ENCODE measurements around the gene PHF2.

Gene PHF2

DNA sequence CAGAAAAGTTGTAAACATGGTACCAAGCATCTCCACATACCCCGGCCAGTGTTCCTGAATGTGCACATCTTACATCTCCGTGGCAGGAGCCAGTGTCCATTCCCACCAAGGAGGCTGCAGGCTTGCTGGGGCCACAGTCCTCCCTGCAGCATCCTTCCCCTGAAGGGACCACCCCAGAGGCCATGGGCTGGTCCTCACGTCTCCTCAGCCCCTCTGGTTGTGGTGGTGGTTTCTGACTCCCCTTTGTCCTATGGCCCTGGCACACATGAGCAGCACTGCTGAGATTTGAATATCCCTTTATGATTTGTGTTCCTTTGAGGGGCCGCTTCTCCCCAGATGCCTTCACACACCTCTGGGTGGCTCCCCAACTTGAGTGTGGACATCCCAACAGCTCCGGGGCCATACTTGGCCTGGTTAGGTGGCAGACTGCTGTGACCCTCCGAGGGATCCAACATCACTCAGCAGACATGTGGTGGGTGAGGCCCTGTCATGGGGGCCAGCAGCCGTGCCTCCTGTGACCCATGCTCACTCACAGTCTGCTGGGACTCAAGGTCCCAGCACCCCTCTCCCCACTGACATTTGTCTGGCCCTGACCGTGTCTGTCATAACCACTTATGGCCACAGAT, 14.3 kb downstream of the PHF2 start:
- DNase-seq (ENCODE audit: low read depth): no peak
- TF ChIP-seq, protein P1, sequence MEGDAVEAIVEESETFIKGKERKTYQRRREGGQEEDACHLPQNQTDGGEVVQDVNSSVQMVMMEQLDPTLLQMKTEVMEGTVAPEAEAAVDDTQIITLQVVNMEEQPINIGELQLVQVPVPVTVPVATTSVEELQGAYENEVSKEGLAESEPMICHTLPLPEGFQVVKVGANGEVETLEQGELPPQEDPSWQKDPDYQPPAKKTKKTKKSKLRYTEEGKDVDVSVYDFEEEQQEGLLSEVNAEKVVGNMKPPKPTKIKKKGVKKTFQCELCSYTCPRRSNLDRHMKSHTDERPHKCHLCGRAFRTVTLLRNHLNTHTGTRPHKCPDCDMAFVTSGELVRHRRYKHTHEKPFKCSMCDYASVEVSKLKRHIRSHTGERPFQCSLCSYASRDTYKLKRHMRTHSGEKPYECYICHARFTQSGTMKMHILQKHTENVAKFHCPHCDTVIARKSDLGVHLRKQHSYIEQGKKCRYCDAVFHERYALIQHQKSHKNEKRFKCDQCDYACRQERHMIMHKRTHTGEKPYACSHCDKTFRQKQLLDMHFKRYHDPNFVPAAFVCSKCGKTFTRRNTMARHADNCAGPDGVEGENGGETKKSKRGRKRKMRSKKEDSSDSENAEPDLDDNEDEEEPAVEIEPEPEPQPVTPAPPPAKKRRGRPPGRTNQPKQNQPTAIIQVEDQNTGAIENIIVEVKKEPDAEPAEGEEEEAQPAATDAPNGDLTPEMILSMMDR (IDR thresholded peaks at IDR 0.05; ENCODE audit: low read length, missing control alignments): no peak
- no peak overlapping the region for H3K4me3 ChIP-seq (replicated peaks; ENCODE audit: low read depth, low read length)

DNA sequence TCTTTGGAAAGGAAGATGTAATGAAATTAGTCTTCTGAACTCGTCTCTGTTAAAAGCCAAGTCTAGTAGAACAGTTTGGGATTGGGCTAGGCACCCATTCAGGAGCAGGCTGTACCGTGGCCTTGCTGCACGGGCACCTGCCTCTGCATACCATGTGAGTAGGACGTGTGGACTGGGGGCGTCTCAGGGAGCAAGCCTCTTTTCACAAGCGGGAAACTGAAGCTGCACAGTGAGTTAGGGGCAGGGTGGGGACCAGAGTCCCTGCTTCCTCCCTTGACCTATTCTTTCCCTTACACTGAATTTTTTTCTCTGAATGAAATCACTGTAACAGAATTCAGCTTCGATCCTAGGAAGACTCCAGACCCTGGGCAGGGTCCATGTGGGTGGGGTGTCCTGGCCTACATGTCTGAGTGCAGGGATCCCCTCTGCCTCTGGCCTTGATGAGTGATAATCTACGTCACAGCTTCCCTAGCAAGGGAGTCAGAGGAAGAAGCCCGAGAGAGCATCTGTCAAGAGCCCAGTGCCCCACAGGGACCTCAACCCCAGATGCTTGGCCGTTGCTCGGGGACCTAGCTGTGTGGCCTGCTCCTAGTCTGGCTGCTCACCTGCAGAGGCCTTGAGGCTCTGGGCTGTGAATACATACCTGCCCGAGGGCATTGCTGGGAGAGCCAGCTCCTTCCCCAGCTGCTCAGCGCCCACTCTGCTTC, 15.1 kb downstream of the PHF2 start:
- TF ChIP-seq, protein P1 (IDR thresholded peaks at IDR 0.05; ENCODE audit: low read length, missing control alignments): no peak
- no peak for DNase-seq (ENCODE audit: low read depth)
- H3K4me3 ChIP-seq (replicated peaks; ENCODE audit: low read depth, low read length): no peak overlapping the region

DNA sequence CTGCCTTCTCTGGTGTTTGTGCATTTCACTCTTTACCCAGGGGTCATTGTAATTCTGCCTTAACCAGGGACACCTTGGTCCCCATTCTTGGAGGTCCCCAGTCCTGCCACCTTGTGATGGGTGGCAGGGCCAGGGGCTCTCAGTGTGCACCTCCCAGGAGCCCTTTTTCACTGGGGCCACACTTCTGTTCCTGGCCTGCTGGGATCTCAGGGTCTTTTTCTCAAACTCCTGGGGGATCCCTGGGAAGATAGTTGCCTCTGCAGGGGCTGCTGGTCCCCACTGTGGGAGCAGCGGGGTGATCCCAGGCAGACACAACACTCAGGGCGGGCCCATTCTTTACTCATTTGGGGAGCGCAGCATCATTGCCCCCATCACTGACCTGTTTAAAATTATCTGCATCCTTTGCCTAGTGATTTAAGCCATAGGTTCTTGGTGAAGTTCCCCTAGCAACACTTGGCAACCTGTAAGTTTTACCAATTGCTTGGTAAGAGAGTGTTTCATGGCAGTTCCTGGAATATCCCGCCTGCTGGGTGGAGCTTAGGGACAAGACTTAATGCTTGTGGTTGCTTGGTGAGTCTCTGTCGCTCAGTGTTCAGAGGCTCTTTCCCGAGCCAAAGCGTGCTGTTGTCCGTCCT, 15.7 kb downstream of the PHF2 start:
- TF ChIP-seq, protein P1 (IDR thresholded peaks at IDR 0.05; ENCODE audit: low read length, missing control alignments): no peak
- DNase-seq (ENCODE audit: low read depth): no peak
- H3K4me3 ChIP-seq (replicated peaks; ENCODE audit: low read depth, low read length): no peak overlapping the region

DNA sequence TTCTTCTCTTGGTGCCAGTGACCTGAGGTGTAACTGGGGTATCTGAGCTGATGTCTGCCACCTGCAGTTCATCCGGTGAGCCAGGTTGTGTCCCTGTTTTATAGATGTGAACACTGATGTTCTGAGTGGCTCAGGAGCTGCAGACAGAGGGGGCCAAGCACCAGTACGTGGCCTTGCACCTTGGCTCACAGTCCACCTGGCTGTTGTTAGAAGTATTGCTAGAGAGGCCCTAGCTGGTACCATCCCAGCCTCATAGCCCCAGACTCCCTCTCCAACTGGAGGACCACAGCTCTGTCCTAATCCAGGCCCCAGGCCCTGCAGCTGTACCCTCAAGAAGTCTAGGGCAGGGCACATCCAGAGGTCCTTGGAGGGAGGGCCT, 16.2 kb downstream of the PHF2 start:
- no peak overlapping the region for H3K4me3 ChIP-seq (replicated peaks; ENCODE audit: low read depth, low read length)
- TF ChIP-seq, protein P1 (IDR thresholded peaks at IDR 0.05; ENCODE audit: low read length, missing control alignments): peak; percentile 12
- no peak for DNase-seq (ENCODE audit: low read depth)

DNA sequence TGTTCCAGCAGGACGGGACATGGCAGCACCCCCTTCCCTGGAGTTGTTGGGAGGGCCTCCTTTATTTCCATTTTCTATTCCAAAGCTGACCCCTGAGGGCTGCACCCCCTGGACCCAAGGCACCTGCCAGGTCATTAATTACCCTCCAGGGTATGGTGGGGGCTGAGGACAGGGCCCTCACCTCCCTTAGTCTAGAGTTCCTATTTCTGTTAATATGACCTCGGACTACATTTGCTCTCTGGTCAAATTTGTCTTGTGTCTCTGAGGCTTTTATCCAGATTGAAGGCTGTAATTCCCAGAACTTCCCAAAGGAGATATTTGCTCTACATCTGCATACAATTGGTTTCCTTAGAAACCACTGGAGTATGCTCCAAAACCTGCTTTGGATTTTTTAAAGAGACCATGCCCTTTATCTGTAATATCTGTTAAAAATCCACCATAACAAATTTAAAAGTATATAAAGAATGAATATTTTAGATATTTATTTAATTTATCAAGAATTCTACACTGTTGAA, 16.8 kb downstream of the PHF2 start:
- TF ChIP-seq, protein P1 (IDR thresholded peaks at IDR 0.05; ENCODE audit: low read length, missing control alignments): no peak
- H3K4me3 ChIP-seq (replicated peaks; ENCODE audit: low read depth, low read length): no peak overlapping the region
- DNase-seq (ENCODE audit: low read depth): no peak

DNA sequence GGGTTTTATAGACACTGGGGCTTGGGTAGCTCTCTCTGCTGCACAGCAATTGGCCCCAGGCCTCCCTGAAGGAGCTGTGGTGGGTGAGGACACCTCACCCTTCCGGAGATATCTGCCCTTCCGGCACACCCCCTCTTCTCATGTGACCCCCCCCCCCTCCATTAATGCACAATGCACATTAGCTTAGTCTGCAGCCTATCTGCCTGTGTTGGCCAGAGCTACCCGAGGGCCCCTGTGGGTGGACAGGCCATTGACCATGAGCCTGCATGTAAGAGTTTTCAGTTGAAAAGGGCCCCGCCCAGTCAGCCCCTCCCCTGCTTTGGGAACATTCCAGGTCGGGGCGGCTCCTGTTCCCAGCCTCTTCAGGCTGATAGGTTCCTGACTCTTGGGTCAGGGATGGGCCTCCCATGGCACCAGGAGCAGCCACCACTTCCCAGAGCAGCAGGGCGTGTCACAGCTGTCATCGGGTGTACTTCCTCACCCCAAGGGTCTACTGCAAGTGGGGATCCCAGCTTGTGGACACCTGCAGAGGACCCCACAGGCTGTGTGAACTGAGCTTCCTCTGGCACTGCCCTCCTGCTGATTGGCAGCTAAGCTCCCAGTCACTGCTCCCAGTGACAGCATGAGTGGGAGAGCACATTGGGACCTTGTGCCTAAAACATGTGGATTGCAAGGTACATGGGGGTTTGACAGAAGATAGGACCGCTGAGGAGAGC, 17.8 kb downstream of the PHF2 start:
- DNase-seq (ENCODE audit: low read depth): no peak
- no peak overlapping the region for H3K4me3 ChIP-seq (replicated peaks; ENCODE audit: low read depth, low read length)
- TF ChIP-seq, protein P1 (IDR thresholded peaks at IDR 0.05; ENCODE audit: low read length, missing control alignments): no peak

Measured in fibroblast of pulmonary artery (primary cell).